Fibroblast of skin of right biceps (primary cell): ENCODE results near the gene SYTL3.
"Not testable (repeated sequence)": the region's sequence is repeated elsewhere in the genome, so short reads cannot be mapped to it uniquely, and the experiment has no call there.

Experiments used
- DNase-seq: peaks from one replicate; pipeline ENCODE4 v3.0.0-alpha.2; 2013

SYTL3 gene

GRCh38 chr6:158642097-158642601, 7.7 kb upstream of the SYTL3 start:
- peak; percentile 52 for DNase-seq

- no peak for DNase-seq
Measured at GRCh38 chr6:158643836-158644230, 6.0 kb upstream of the SYTL3 start.

- peak; percentile 91 for DNase-seq
Measured at GRCh38 chr6:158644231-158645063, 5.4 kb upstream of the SYTL3 start, which contains the start of gene DYNLT1. Gene DYNLT1, minus strand, starts transcription at chr6:158644743. Its CDS starts 35 bp downstream, at chr6:158644708.

- peak; percentile 37 for DNase-seq
Measured at GRCh38 chr6:158645064-158646022, 4.5 kb upstream of the SYTL3 start.

- peak; percentile 16 for DNase-seq
Measured at GRCh38 chr6:158646023-158646910, 3.6 kb upstream of the SYTL3 start.

- DNase-seq: peak; percentile 63
Measured at GRCh38 chr6:158647501-158647900, 2.4 kb upstream of the SYTL3 start.

- peak; percentile 95 for DNase-seq
Measured at GRCh38 chr6:158648682-158649131, 1.1 kb upstream of the SYTL3 start.

GRCh38 chr6:158651981-158652737, 2.3 kb downstream of the SYTL3 start:
- not testable (repeated sequence) for DNase-seq

- peak; percentile 80 for DNase-seq
Measured at GRCh38 chr6:158653577-158654354, 3.9 kb downstream of the SYTL3 start.

GRCh38 chr6:158654498-158654897, 4.6 kb downstream of the SYTL3 start:
- DNase-seq: peak; percentile 93

- peak; percentile 87 for DNase-seq
Measured at GRCh38 chr6:158654960-158655489, 5.2 kb downstream of the SYTL3 start.

GRCh38 chr6:158655569-158656450, 6.0 kb downstream of the SYTL3 start:
- DNase-seq: no peak

- DNase-seq: peak; percentile 47
Measured at GRCh38 chr6:158656986-158657385, 7.1 kb downstream of the SYTL3 start.

GRCh38 chr6:158660333-158660754, 10.5 kb downstream of the SYTL3 start:
- DNase-seq: peak; percentile 18

GRCh38 chr6:158661156-158661685, 11.4 kb downstream of the SYTL3 start:
- no peak for DNase-seq

GRCh38 chr6:158662607-158662953, 12.7 kb downstream of the SYTL3 start:
- DNase-seq: no peak

- DNase-seq: peak; percentile 43
Measured at GRCh38 chr6:158662954-158663624, 13.2 kb downstream of the SYTL3 start.

GRCh38 chr6:158663625-158664165, 13.8 kb downstream of the SYTL3 start:
- no peak for DNase-seq
